ENCODE measurements around the gene C1orf167.
A peak's percentile ranks its signal among the peaks of the same experiment; 100 is the strongest.

Gene C1orf167, protein sequence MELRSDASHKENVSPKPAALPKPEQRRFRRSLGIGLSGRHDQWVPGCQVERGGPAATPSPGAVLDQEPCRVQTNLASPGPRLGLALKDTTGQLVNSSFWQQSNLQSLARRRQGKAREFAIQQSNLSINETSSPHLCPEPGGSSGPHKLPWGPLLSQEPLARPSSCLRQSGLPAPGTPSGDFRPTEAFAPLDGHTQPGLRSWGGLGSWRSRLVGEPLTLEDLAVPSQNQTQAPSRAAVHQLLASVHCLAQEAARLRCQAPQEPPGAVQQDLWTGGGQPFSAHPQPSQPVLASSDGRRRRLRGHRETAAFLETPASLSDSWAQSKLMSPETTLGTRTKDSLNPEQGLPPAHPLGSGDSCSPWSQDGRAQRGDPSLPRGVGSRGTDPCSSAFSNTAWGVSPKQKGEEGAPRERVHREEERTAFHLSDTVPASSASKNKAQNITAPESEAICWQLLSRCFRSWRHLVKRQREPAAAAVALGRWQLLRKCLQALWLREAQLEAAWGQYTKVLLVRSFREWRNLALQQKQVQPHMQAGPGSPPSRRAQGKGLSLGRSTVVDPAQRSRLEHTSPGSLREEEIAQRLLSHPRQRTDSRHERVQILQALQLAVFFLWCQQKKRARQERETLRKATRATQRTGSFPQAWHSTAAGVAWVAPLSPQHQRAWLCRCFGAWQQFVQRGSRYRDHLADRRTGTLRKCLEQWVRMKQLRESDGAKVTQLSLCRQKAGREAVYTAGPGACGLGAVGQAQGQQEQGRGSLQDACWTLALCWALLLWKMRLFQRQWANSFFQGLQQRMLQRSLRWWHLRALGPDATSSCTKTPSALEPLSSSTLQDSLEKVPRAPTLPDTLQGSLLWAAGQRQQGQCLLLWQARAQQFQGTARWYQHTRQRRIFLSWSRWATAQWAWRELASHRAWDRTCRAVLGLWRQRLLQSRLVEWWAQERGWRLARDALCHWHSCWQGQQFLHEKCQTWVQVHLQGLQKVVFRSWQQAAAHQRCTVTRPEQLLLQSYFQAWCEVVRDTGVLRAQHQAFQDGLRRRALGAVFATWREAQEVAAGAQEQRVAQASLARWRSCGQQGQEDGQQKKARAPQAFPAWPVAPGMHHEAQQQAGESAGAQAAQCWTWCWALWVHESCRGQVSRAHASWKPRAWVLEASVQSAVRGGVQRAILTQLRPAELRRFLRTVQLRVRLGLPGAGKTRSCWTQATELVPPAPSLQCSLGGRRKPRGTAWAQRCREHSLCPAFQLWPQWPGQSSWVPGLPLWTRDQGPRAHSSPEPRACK (N-terminal part only)

DNA sequence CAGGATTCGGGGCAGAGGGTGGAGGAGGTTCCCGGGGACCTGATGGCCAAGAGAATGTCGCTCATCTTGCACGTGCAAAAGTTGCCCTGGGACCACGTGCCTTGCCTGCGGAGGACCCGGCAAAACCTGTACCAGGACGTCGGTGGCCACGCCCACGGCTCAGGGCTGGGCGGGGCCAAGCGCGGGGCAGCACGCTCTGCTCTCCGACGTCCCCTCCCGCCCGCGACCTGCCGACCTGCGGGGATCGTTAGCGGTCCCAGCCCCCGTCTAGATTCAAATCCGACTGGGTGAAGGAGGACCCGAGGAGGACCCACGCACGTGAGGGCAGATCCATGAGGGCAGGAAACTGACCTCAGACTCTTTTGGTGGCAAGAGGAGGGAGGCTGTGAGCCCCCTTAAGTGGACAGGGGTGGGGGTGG is at the start of gene C1orf167:
Gene C1orf167 (plus strand): TSS at position 206 of the 419 bp plus-strand sequence. CDS start 2,208 bp downstream, outside the sequence.
- no peak for DNase-seq

DNA sequence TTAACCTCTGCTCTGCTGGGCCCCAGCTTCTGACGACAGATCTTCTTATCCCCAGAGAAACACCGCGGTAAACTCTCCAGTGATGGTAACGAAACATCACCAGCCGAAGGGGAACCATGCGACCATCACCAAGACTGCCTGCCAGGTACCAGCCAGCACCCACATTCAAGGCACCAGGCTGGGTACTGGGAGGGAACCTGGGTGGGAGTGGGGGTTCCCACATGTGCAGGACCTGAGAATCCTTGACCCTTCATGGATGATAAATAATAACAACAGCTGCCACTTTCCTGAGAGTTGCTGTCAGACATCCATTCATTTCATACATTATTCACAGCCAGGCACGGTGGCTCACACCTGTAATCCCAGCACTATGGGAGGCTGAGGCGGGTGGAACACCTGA is 49.7 kb upstream of the C1orf167 start:
- no peak for DNase-seq

DNA sequence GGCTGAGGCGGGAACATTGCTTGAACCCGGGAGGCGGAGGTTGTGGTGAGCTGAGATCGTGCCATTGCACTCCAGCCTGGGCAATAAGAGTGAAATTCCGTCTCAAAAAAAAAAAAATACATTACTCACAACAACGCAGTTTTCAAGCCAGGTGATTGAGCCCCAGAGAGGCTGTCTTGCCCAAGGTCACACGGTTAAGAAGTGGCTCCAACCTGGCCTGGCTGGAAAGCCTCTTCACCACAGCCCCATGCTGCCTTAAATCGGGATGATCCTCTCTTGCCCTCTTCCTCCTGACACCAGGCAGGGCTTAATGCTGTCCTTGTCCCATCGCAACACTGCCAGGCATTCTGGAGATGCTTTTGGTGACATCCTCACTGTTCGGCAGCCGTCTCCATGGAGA is 48.9 kb upstream of the C1orf167 start:
- no peak for DNase-seq

- no peak for DNase-seq
These were observed 47.0 kb upstream of the C1orf167 start for GRCh38 chr1:11714831-11715575.

DNA sequence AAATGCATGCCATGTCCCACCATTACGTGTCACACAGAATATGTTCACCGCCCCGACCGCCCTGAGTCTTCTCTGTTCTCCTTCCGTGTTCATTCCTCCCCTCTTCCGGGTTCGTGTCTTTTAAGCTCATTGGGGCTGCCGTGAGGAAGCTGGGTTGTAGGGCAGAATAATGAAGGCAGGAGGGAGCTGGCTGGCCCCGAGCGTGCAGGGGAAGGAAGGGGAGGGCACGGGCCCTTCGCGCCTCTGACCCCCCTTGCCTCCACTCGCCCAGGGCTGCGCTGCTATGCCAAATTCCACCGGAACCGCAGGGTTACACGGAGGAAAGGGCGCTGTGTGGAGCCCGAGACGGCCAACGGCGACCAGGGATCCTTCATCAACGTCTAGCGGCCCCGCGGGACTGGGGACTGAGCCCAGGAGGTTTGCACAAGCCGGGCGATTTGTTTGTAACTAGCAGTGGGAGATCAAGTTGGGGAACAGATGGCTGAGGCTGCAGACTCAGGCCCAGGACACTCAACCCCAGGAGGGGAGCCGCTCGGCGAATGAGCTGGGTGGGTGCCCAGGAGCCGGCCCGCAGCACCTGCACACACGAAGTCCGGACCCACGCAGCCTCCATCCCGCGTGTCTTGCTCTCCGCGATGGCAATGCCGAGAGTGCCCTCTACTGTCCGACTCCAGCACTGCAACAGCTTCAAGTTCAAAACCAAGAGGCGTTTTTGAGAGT is 42.5 kb upstream of the C1orf167 start:
- DNase-seq: peak; percentile 81

DNA sequence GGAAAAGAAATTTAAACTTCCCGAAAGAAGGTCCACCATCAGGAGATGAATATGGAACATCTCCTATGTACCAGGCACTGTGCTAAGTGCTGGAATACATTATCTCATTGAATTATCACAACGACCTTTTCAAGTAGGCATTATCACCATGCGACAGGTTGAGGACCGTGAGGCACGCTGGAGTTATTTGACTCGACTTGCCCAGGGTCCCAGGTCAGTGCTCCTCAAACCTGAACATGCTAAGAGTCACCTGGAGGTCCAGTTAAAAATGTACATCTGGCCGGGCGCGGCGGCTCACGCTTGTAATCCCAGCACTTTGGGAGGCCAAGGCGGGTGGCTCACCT is 42.0 kb upstream of the C1orf167 start:
- DNase-seq: no peak

DNA sequence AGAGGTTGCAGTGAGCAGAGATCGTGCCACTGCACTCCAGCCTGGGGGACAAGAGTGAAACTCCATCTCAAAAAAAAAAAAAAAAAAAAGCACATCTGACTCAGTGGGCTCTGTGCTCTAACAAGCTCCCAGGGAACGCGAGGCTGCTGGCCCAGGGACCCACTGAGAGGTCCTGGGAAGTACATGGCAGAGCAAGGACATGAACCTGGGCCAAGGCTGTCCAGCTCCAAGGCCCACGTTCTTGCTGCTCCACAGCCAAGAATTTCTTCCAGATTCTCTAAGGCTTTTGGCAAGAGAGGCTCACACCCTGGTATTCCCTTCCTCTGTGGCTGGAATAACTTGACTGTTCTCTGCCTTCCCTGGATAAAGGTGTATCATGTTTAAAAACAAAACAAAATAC is 41.5 kb upstream of the C1orf167 start:
- no peak for DNase-seq

DNA sequence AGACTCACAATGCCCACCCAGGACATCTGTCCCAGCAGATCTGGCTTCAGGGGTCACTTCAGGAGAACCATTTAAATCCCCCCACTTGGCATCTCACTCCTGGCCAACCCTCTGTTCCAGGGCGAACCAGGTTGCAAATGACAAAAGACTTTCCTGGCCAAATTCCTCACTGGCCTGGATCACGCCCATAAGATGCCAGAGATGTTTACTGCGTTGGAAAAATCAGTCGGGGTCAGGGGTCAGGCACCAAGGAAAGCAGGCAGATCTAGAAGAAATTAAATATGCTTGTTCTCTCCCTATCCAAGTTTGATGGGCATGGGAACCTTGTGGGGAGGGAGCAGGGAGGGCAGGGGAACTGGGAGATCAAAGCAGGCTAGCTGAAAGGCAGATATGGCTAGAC is 40.7 kb upstream of the C1orf167 start:
- no peak for DNase-seq

DNA sequence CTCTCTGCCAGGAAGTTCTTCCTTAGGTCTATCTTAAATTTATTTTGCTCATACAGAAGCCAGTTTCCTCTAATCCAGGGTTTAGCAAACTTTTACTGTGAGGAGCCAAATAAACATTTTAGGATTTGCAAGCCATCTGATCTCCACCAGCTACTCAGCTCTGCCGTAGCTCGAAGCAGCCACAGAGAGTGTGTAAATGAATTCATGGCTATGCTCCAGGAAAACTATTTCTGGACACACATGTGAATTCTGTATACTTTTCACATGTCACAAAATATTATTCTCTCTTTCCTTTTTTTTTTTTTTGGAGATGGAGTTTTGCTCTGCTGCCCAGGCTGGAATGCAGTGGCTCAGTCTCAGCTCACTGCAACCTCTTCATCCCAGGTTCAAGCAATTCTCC is 39.5 kb upstream of the C1orf167 start:
- no peak for DNase-seq

DNA sequence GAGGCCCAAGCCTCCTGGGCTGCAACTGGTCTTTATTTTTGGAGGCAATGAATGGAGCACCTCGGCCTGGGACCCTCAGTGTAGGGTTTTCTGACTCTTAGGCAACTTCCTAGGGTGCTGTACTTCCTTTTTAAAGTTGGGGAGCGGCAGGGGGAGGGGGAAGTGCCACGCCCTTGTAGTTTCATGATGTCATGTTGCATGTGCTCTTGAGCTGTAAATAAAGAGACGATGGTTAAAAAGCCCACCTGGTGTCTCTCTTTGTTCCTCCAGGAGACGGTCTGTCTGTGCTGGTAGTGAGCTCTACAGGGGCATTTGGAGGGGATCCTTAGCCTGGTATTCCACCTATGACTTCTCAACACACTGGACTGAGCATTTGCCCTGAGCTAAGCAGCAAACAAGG is 36.4 kb upstream of the C1orf167 start:
- DNase-seq: no peak

DNA sequence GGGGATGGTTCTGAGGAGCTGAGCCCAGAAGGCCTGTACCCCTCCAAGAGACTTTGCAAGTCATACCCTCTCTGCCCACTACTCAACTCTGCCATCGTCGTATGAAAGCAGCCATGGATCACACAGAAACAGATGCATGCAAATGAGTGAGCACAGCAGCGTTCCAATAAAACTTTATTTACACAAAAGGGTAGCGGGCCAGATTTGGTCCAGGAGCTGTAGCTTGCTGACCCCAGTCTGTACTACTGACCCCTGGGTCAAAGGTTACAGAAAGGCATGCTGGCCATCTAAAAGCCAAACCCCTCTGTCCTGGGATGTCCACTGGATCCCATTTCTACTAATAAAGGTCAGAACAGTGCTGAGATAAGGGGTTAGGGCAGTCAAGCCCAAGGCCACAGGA is 34.9 kb upstream of the C1orf167 start:
- no peak for DNase-seq

DNA sequence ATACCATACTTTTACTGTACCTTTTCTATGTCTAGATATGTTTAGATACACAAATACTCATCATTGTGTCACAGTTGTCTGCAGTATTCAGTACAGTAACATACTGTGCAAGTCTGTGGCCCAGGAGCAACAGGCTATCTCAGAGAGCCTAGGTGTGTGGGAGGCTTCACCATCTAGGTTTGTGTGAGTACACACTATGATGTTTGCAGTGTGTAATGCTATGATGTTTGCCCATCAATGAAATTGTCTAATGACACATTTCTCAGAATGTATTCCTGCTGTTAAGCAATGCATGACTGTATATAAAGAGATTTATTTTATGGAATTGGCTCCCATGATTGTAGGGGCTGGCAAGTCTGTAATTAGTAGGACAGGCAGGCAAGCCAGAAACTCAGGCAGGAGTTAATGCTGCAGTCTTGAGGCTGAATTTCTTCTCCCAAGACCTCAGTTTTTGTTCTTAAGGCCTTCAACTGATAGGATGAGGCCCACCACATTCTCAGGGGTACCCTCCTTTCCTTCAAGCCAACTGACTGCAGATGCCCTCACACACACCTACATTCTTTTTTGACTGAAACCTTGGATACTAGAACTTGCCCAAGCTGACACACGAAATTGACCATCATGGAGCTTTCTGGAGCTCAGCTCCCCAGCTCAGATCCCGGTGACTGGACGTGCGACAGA is 33.7 kb upstream of the C1orf167 start:
- no peak for DNase-seq

DNA sequence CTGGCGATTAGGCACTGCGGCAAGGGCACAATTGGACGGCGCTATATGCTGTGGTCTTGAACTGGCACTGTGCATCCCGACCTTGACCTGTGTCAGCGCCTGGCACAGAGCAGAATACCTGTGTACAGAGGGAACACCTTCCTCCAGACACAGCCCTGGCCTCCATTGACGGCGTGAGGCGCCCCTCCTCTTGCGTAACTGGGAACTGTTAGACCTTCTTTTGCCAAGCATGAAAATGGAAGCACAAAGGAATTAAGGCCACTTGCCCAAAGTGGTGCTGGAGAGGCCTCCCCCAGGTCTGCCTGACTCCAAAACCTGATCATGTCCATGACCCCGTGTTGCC is 32.9 kb upstream of the C1orf167 start:
- DNase-seq: no peak

- DNase-seq: no peak
These were observed 32.2 kb upstream of the C1orf167 start for GRCh38 chr1:11729498-11730428.

DNA sequence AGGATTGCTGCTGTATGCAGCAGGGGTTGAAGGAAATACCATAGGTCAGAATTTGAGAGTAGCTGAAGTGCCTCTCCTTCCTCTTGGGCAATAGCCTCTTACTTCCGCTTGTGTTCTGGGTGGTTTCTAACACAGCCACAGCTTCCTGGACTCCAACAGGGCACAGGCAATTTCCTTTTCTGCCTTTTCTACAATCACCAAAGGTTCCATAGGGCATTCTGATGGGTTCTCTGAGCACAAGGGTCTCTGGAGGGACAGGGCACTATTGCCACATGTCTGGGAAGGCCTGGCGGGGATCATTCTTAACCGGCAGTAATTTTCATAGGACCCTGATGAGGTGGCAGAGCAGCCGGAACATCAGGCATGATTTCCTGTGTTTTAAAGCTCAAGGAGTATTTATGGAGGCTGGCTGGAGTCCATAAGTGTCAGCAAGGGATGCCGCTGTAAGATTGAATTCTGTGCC is 31.5 kb upstream of the C1orf167 start:
- DNase-seq: no peak

DNA sequence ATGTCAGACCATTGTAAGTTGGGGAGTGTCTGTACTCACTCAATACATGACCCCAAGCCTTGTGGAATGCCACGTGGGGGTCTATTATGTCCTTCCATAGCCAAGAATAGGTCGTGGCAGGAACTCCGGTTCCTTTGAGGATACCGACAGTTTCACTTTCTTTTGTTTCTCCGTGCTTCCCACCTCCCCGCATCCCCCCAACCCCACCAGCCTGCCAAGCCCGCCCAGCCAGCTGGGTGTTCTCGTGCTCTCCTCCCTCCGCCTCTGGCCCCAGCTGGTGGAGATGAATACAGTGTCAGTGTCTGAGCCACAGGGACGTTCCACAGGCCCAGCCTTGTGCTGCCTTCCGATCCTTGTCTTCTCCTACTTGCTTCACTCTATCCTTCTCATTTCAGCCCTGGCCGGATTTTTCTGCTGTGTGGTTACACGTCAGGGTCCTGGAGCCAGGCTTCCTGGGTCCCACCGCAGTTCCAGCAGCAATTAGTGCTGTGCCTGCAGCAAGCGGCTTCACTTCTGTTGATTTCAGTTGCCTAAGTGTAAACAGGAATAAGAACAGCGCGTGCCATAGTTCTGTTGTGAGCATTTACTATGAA is 30.2 kb upstream of the C1orf167 start:
- DNase-seq: peak; percentile 90

DNA sequence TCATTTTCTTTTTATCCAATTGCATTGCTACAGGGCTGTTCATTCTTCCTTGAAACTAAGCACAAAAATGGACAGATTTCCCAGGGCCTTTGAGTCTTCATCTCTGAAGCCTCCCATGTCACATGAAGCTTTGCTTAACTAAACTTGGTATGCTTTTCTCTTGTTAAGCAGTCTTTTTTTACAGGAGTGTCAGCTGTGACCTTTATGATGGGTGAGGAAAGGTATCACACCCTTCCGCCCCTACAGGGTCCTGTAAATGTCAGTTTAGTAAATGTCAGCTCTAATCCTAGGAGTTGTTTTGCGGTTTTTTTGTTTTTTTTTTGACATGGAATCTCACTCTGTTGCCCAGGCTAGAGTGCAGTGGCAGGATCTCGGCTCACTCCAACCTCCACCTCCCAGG is 28.7 kb upstream of the C1orf167 start:
- no peak for DNase-seq

GRCh38 chr1:11735531-11735853 is 26.5 kb upstream of the C1orf167 start:
- DNase-seq: no peak

DNA sequence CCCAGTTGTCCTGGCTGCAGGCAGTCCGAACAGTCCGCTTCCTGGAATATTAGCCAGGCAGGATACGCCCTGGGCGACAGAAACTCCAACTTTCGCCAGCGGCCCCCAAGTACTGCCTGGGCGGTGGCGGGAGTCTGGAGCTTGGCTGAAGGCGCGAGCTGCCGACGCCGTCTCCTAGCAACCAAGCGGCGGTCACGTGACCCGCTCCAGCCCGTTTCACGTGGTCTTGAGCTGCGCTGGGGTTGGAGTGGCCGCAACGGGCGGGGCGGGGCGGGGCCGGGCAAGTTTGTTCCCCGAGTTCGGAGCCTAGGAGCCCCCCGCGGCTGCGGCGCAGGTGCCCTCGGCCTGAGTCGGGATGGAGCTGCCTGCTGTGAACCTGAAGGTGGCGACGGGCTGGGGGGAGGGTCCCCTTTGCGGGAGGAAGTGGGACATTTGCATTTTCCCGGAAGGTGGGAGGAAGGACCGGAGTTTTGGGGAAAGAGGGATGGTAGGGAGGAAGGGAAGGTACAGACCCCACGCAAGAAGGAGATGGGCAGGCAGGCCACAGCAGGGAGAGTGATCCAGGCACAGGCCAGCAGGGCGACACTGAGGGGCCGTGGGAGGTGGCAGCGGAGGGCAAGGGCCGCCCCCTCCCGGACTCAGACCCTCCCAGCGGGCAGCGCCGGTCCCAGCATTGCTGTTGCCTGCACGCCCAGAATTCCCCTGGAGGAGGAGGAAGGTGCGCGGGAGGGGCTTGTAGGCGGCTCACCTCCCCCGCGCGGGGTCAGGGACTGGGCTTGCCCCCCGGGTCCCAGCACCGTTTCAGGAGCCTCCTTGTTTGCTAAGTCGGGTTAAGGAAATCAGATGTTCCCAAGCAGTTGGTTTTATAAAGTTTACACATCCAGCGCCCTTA is 25.9 kb upstream of the C1orf167 start, which contains the start of gene AGTRAP:
Gene AGTRAP (plus strand): TSS at position 283 of the 892 bp plus-strand sequence. CDS start 73 bp downstream, at position 356.
- DNase-seq: peak; percentile 98

Data from right hindlimb (tissue), 1 donor.